NCI-H524 (cell line): ENCODE results near the gene SPACA7.
"Not testable (repeated sequence)": the region's sequence is repeated elsewhere in the genome, so short reads cannot be mapped to it uniquely, and the experiment has no call there.

ENCODE experiments used
- DNase-seq, 2 experiments: peaks; one replicate each; lab custom pipeline; 2025; lab: John Stamatoyannopoulos, UW

SPACA7 gene

GRCh38 chr13:112428704-112429103 lies 52.5 kb downstream of the SPACA7 start:
- DNase-seq, result no peak

GRCh38 chr13:112431734-112432133 lies 55.6 kb downstream of the SPACA7 start:
- DNase-seq, result no peak

GRCh38 chr13:112432734-112433133 lies 56.6 kb downstream of the SPACA7 start:
- not testable (repeated sequence) for DNase-seq

GRCh38 chr13:112433517-112433916 lies 57.4 kb downstream of the SPACA7 start:
- DNase-seq, result not testable (repeated sequence)

- no peak for DNase-seq
Observed at GRCh38 chr13:112434032-112434431, 57.9 kb downstream of the SPACA7 start.

- no peak for DNase-seq
Observed at GRCh38 chr13:112434937-112435523, 58.9 kb downstream of the SPACA7 start.

GRCh38 chr13:112435973-112436372 lies 59.8 kb downstream of the SPACA7 start:
- no peak for DNase-seq

- no peak for DNase-seq
Observed at GRCh38 chr13:112438094-112438493, 61.9 kb downstream of the SPACA7 start.

GRCh38 chr13:112438515-112438914 lies 62.4 kb downstream of the SPACA7 start:
- DNase-seq, result no peak

GRCh38 chr13:112441226-112441625 lies 65.1 kb downstream of the SPACA7 start:
- DNase-seq, result no peak

- DNase-seq, result no peak
Observed at GRCh38 chr13:112441779-112442310, 65.7 kb downstream of the SPACA7 start.

- DNase-seq, result peak; percentile 30 to 60
Observed at GRCh38 chr13:112442483-112443090, 66.4 kb downstream of the SPACA7 start.

- peak; percentile 23 to 49 for DNase-seq
Observed at GRCh38 chr13:112443191-112443994, 67.2 kb downstream of the SPACA7 start.

- DNase-seq, result peak; percentile 9 to 79
Observed at GRCh38 chr13:112443995-112444311, 67.8 kb downstream of the SPACA7 start.

GRCh38 chr13:112444416-112445399 lies 68.6 kb downstream of the SPACA7 start:
- no peak for DNase-seq

- no peak for DNase-seq
Observed at GRCh38 chr13:112445411-112446271, 69.5 kb downstream of the SPACA7 start.

GRCh38 chr13:112446347-112446861 lies 70.2 kb downstream of the SPACA7 start:
- no peak for DNase-seq

GRCh38 chr13:112446867-112447266 lies 70.7 kb downstream of the SPACA7 start:
- no peak for DNase-seq

GRCh38 chr13:112447306-112447705 lies 71.2 kb downstream of the SPACA7 start:
- no peak for DNase-seq

GRCh38 chr13:112447761-112448603 lies 71.8 kb downstream of the SPACA7 start:
- DNase-seq, result no peak
